H54 (cell line): Measurements from ENCODE around the gene DLL4.

Source experiments
- DNase-seq: peaks from one replicate; pipeline ENCODE4 v3.0.0; 2011; ENCODE audit warnings: low spot score, mixed read lengths; ENCODE audit not compliant: insufficient read length
- FAIRE-seq: peaks from 3 replicates; lab custom pipeline; 2011; peaks lifted over from hg19 to GRCh38; lab: Jason Lieb, UNC
- POLR2A ChIP-seq: IDR thresholded peaks from 2 replicates; pipeline ENCODE4 v1.6.1; 2011; ENCODE audit warnings: low read depth, mild to moderate bottlenecking, low read length

Gene DLL4

DNA sequence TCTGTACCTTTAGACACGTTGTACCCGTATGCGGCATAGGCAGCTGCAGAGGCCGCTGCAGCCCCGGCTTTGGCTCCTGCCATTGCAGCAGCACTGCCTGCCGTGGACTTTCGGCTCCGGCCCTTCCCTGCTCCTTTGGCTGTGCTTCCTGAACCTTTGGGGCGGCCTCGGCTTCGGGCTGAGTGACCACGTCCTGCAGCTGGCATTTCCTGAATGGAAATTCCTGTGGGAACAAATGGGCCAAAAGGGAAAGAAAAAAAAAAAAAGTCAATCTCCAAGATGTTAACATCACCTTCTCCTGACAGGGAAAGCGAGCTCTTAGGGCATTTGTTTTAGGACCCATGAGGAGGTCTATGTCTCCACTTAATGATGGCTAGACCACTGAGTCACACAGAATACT is 53.7 kb downstream of the DLL4 start:
- TF ChIP-seq POLR2A, result no peak
- DNase-seq (peak; percentile 74), FAIRE-seq (no peak)

- FAIRE-seq (no peak), DNase-seq (no peak)
- no peak for TF ChIP-seq POLR2A
Observed at GRCh38 chr15:40984406-40984805, 55.3 kb downstream of the DLL4 start.

DNA sequence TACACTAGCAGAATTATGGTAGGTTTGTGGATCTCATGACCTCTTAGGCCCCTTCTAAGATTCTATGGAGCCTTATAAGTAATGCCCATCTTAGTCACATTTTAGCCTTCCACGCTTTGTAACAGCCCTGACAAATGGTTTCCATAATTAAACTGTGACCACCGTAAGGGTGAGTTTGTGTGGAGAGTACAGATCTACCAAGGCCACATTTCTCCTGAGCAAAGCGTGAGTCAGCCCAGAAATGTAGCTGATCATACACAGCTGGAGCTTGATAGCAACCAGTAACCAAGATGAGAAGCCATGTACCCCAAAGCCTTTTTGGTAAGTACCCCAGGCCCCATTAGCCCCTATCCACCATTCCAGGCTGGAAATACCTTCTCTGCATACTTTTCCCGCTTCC is 55.8 kb downstream of the DLL4 start:
- DNase-seq (peak; percentile 82), FAIRE-seq (peak; percentile 58)
- no peak for TF ChIP-seq POLR2A

- FAIRE-seq, result no peak
- DNase-seq, result no peak
- no peak for TF ChIP-seq POLR2A
Observed at GRCh38 chr15:40985541-40986330, 56.6 kb downstream of the DLL4 start.

DNA sequence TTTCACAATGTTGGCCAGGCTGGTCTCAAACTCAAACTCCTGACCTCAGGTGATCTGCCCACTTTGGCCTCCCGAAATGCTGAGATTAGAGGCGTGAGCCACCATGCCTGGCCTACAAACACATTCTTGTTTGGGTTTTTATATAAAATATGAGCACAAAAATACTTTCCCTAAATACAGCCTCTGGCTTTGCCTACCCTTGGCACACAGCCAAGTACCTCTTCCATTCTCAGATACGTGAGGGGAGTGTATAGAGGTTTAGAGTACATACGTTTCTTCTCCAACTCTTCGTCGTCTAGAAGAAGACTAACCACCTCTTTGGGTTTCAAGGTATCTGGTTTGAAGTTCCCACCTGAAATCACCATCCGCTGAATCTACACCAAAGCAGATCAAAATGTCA is 57.7 kb downstream of the DLL4 start:
- no peak for DNase-seq
- TF ChIP-seq POLR2A, result no peak
- FAIRE-seq, result no peak

DNA sequence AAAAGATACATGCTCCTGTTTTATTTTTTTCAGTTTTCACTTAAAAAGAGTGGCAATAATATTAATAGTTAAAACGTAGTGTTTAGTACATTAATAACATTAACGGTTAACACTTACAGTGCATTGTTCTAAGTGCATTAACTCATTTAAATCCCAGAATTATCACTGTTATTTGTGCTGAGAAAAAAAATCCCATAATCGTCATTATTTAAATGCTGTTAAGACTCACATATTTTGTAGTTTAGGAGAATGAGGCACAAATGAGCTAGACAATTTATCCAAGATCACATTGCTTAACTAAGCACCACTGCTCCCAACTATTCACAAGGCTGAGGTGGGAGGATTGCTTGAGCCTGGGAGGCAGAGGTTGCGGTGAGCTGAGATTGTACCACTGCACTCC is 59.0 kb downstream of the DLL4 start:
- FAIRE-seq (no peak), DNase-seq (no peak)
- no peak for TF ChIP-seq POLR2A
